HG02938 (cell line): ENCODE results near the gene MOSPD3.

Experiments
- ATAC-seq: cut with Tn5 transposase; IDR thresholded peaks from one replicate; pipeline ENCODE4 v1.9.1; 2021; ENCODE audit warnings: mild to moderate bottlenecking, moderate library complexity; ENCODE audit not compliant: unreplicated experiment

Gene MOSPD3

DNA sequence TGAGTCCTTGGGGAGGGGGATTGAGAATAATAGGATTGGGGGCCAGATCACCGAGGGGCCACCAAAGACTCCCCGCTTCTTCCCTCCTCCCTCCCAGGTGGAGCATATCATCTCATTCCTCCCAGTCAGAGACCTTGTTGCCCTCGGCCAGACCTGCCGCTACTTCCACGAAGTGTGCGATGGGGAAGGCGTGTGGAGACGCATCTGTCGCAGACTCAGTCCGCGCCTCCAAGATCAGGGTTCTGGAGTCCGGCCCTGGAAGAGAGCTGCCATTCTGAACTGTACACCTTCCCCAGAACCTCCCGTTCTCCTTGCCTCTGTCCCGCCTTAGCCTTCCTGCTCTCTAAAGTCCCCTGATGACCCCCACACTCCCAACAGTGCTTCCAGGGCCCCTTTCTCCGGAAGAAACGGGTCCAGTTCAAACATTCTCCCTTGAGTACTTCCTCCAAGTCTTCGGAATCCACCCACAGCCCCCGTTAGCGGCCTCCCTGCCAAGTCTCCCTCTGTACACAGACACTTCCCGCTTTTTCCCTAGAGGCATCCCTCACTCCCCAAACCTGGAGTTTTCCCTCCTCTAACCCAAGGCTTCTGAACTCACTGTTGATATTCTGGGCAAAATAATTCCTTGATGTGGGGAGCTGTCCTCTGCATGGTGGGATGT is 22.1 kb upstream of the MOSPD3 start:
- no peak for ATAC-seq

DNA sequence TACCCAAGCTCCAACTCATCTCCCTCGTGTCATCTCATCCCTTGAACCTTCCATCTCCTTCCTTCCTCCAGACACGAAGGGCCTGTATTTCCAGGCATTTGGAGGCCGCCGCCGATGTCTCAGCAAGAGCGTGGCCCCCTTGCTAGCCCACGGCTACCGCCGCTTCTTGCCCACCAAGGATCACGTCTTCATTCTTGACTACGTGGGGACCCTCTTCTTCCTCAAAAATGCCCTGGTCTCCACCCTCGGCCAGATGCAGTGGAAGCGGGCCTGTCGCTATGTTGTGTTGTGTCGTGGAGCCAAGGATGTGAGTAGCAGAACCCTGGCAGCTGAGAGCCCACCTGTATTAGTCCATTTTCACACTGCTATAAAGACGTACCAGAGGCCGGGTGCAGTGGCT is 20.7 kb upstream of the MOSPD3 start:
- ATAC-seq, result no peak

DNA sequence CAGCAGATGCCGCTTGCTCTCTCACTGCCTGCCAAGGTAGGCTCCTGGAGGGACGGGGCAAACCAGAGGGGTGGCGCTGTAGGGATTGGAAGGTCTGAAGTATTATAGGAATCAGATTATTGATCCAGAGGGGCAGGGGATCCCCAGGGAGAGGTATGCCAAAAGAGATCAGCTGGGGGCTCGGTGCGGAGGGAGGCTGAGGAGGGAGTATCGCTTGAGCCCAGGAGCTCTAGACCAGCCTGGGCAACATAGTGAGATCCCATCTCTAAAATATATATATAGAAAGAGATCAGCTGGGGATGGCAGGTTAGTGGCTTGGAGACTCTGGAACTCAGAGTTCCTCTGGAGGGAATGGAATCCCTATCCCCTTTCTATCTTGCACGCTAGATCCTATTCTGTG is 17.2 kb upstream of the MOSPD3 start:
- no peak for ATAC-seq

DNA sequence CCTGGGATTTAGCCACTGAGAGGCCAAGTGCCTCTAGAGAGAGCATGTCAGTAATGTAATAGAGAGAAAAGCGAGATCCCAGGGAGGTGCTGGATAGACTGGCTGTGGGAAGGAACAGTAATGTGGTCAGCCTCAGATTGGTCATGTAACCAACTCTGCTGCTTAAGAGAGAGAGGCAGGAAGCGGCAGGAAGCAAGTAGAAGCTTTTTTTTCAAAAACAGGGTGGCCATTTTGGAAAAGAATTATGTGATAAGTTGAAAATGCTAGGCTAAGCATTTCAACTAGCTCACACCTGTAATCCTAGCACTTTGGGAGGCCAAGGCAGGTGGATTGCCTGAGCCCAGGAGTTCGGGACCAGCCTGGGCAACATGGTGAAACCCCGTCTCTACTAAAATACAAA is 13.9 kb upstream of the MOSPD3 start:
- ATAC-seq, result no peak

DNA sequence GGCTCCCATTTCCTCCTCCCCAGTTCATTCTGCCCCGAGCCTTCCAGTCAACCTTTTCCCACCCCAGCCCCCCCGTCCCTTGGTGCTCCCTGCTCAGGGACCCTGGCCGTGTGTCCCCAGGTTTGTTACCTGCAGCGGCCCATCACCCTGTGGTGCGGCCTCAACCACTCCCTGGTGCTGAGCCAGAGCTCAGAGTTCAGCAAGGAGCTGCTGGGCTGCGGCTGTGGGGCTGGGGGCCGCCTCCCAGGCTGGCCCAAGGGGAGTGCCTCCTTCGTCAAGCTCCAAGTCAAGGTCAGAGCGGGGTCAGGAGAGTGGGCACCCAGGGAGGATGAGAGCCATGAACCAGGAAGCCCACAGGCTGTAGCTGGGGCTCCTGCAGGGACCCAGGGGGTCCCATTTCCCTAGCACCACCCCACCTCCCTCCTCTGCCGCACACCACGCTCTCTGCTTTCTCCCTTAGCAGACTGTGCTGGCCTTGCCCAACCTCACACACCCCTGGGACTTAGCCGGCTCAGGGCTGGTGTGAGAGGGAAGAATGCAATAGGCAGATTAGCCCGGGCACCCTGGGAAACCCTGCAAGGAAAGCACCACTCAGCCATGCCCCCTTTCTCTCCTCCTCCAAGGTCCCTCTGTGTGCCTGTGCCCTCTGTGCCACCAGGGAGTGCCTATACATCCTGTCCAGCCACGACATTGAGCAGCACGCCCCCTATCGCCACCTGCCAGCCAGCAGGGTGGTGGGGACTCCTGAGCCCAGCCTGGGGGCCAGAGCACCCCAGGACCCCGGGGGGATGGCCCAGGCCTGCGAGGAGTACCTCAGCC is 12.2 kb upstream of the MOSPD3 start:
- no peak for ATAC-seq

DNA sequence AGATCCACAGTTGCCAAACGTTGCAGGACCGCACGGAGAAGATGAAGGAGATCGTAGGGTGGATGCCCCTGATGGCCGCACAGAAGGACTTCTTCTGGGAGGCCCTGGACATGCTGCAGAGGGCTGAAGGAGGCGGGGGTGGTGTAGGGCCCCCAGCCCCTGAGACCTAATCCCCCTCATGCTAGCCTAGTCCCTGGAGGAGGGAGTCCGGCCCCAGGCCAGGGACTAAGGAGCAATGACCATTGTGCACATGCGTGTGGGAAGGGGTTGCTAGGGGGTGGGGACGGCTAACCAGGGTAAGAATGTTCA is 11.7 kb upstream of the MOSPD3 start:
- ATAC-seq, result no peak

DNA sequence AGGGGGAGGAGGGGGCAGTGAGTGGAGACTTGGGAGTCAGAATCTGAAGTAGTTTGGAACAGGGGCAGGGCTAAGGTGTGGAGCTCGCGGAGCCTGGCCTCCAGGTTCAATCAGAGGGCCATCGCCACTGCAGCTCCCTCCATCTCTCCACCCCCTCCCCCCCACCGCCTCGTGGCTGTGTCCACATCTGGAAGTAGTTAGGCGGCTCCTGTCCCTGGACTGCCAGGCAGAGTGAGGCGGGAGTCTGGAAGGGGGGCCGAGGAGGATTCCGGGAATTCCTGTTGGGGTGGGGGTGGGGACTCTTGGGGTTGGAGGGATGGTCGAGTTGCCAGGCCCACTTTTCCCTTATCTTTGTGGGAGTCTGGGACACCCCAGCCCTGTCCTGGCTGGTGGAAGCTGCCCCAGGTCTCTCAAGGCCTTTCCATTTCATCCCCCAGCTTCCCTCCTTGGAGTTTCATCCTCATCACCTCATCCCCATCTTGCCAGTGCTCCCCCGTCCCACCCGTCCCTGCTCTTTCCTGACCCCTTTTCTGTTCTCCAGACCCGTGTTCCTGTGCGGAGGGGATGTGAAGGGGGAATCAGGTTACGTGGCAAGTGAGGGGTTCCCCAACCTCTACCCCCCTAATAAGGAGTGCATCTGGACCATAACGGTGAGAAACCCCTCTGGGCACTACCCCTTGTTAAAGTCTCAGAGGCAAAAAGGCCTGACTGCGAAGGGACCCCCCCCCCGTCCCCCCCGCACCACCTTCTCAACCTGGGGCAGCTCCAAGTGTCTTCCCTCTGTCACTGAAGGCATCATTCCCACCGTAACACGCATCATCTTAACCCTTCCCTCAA is 9.2 kb upstream of the MOSPD3 start:
- ATAC-seq, result no peak

DNA sequence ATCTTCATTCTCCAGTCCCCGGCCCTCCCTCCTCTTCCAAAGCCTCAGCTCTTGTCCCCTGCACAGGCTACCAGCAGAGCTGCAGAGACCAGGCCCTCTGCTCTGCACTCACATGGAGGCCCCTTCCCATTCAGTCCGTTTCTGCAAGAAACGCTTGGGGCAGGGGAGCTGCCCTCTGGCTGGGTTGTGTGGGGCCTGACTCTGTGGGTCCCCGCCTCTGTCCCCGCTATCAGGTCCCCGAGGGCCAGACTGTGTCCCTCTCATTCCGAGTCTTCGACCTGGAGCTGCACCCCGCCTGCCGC is 8.7 kb upstream of the MOSPD3 start:
- ATAC-seq, result no peak

DNA sequence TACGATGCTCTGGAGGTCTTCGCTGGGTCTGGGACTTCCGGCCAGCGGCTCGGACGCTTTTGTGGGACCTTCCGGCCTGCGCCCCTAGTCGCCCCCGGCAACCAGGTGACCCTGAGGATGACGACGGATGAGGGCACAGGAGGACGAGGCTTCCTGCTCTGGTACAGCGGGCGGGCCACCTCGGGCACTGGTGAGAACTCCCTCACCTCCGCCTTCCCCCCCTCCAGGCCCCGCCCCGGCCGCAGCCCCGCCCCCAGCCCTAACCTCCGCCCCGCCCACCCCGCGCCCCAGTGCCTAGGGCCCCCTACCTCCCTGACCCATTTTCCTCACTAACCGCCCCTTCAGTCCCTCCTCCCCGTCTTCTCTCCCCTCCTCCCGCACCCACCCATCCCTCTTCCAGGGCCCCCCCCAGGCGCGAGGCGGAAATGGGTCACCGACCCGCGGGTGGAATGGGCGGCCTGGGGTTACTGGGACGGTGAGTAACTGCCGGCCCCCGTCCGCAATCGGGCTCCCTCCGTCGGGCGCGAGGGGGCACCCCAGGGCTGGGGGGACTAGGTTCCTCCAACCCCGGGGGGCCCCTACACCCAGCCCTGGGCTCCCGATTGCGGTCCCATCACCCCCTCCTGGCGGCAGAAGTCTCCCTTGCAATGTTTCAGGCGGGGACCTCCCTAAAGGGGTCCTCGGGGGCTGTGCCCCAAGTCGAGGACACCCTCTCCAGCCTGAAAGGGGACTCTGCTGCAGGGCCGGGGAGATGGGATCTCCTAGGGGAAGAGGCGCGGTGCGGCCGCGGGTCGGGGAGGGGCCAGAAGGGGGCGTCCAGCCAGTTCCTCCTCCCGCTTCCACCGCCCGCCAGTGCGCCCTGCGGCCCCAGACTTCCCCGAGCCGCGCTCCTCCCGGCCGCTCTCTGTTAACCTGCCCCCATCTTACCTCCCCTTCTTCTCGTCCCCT is 8.0 kb upstream of the MOSPD3 start:
- no peak for ATAC-seq

DNA sequence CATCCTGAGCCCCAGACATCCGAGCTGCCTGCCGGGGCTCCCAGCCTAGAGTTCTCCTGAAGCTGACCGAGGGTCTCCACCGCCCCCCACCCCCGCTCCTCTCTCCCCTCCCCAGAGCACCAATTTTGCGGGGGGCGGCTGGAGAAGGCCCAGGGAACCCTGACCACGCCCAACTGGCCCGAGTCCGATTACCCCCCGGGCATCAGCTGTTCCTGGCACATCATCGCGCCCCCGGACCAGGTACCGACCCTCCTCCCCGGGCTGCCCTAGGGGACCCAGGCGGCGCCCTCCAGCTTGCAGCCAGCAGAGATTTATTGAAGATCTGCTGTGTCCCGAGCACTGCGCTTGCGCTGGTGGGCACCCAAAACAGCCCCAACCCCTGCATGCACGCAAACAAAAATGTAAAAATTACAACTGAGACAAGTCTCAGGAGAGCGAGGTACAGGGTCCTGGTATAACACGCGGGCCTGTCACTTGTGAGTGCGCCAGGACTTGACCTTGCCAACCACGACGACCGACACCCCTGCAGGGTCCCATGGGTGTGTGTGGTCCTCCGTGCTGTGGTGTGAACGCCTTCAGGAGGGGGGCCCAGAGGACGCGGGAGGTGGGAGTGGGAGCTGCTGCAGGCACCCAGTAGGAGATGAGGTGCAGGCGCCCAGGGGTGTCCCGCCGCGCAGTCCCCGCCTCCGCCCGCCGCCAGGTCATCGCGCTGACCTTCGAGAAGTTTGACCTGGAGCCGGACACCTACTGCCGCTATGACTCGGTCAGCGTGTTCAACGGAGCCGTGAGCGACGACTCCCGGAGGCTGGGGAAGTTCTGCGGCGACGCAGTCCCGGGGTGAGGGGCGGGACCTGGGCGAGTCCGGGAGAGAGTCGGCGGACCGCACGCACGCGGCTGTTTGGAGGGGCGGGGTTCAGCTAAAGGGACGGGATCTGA is 7.1 kb upstream of the MOSPD3 start:
- ATAC-seq, result no peak

DNA sequence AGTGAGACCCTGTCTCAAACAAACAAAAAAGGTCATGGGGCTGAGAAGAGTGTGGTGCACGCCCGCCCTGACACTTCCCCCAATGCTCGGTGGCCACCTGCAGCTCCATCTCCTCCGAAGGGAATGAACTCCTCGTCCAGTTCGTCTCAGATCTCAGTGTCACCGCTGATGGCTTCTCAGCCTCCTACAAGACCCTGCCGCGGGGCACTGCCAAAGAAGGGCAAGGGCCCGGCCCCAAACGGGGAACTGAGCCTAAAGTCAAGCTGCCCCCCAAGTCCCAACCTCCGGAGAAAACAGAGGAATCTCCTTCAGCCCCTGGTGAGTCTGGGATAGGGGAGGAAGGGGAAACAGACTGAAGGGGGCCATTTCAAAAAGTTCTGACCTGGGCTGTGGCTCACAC is 6.0 kb upstream of the MOSPD3 start:
- no peak for ATAC-seq

DNA sequence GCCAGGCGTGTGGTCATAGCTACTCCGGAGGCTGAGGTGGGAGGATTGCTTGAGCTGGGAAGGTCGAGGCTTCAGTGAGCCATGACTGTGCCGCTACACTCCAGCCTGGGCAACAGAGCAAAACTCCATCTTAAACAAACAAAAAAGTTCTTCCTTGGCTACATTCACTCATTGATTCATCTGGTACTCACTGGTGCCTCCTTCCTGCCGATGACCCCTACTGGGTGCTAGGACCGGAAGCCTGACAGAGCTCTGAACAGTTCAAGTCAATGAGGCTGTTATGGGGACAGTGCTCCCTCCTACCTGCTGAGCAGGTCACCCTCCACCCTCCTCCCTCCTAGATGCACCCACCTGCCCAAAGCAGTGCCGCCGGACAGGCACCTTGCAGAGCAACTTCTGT is 5.2 kb upstream of the MOSPD3 start:
- ATAC-seq, result no peak

DNA sequence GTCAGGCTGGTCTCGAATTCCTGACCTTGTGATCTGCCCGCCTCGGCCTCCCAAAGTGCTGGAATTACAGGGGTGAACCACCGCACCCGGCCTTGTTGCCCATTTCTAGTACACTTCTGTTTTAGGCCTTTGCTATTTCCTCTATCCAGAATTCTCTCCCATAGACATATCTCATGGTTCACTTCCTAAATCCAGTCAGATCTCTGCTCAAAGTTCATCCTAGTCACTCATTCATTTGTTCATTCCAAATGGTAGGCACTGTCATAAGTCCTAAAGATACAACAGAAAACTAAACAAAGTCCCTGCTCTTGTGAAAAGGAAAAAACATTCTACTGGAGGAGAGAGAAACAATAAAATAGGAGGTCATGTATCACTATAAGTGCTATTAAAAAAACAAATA is 2.4 kb upstream of the MOSPD3 start:
- ATAC-seq, result no peak

DNA sequence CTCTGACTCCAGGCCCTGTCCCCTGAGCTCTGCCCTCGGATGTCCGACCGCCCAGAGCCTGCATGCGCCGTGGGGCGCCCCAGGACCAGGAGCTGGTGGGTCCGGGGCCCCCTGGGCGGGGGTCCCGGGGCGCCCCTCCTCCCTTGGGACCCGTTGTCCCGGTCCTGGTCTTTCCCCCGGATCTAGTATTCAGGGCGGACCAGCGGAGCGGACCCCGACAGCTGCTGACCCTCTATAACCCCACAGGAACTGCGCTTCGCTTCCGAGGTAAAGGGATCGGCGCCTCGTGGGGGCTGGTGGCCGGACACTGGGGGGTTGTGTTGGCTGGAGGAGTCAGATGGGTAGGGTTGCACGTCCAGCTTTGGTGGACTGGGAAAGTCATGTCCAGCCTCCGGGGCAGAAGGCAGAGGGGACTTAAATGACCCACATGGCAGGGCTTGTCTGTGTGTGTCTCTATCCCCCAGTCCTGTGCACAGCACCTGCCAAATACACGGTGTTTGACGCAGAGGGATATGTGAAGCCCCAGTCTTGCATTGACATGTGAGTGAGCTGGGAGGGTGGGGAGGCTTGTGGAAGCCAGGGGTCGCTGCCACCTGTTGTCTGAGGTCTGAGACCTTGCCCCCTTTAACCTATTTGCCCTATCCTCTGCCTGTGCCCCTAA is 520 bp downstream of the MOSPD3 start:
- no peak for ATAC-seq

DNA sequence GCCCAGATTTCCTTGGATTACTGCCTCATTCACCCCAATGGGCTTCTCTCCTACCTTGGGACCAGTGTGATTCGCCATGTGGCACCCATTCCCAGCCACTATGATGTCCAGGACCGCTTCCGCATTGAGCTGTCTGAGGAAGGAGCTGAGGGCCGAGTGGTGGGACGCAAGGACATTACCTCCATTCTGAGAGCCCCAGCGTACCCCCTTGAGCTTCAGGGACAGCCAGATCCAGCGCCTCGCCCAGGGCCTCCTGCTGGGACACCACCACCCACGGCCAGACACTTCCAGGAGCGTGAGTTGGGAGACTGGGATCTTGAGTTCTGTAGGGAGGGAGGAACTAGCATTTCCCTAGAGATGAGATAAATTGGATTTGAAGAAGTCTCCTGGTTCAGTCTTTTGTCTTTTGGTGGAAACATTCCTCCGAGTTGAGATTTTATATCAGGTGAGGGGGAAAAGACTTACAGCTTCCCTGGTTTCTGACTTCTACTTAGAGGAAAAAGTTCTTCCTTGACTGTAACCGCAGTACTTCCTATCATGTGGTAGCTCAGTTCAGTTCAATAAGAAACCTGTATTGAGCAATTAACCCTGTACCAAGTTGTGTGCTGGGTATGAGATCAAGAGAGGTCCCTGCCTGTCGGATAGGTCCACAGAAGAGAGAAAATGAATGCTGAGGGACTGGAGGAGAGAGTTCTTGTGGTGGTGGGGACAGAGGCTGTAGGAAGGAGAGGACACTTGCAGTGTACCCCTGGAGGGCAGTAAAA is 1.3 kb downstream of the MOSPD3 start:
- ATAC-seq, result no peak

DNA sequence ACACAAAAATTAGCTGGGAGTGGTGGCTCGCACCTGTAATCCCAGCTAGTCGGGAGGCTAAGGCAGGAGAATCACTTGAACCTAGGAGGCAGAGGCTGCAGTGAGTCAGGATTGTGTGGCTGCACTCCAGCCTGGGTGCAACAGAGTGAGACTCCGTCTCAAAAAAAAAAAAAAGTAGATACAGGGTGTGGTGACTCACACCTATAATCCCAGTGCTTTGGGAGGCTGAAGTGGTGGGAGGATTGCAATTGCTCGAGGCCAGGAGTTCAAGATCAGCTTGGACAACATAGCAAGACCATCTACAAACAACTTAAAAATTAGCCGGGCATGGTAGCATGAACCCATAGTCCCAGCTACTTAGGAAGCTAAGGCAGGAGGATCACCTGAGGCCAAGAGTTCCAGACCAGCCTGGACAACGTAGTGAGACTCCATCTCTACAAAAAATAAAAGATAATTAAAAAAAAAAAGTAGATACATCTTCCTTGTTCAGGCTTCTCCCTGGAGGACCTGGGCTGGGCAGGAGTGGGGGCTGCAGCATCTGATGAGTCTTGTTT is 2.0 kb downstream of the MOSPD3 start:
- no peak for ATAC-seq

DNA sequence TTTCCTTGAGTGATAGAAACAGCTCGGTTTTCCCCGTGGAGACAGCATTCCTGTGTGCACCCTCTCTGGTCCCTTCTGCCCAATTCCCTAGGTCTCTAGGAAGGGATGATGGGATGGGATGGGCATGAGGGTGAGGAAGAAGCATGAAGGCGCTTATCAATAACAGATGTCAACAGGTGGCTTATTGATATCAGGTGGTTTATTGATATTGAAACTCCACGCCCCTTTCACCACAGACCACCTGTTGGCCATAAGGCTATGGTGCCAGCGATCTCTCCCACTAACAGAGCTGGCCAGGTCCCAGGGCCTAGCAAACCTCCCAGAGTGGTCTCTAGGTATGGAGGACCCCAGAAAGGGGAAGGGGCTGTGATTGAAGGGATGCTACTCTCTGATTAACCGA is 7.9 kb downstream of the MOSPD3 start:
- ATAC-seq, result no peak

DNA sequence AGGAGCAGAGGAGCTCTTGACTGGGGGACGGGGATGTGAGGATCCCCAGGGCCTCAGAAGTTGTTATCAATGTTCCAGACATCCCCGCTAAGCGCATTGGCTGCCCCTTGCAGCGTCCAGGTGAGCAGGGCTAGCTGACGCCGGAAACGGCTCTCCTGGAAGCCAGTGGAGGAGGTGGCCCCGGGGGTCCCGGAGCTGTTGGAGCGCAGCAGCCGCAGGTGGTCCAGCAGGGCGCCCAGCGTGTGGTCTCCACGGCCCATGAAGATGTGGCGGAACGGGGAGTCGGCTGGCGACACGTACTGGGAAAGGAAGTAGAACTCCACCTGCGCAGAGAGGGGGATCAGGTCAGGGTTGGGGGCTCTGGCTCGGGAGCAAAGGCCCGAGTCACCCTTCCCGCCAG is 8.5 kb downstream of the MOSPD3 start:
- no peak for ATAC-seq
